ENCODE measurements around the gene OR10AD1. TPM values are rescaled to one million over a fixed set of nuclear protein-coding genes. Genes with fewer than 3 reads are reported as not detected.

OR10AD1 gene
- total RNA-seq, 1 experiment from 2014 or later: not detected

- H3K27me3 ChIP-seq (replicated peaks): peaks cover 12% of the 10 kb centered on the region
- H3K27ac ChIP-seq: peak overlapping the region; percentile 60
- peaks cover 4% of the 10 kb centered on the region for H3K36me3 ChIP-seq
- H3K4me3 ChIP-seq: peak overlapping the region; percentile 72
- peaks cover 22% of the 10 kb centered on the region for H3K4me1 ChIP-seq (replicated peaks)
- peak; percentile 81 to 96 for DNase-seq (ENCODE audit: low read depth in 1 of 2, low spot score in 2 of 2)
- peaks cover 6% of the 10 kb centered on the region for H3K9me3 ChIP-seq (replicated peaks)
Observed at GRCh38 chr12:48183876-48184548, 19.1 kb downstream of the OR10AD1 start.

- peak within 1 kb of the TSS; percentile 60 for H3K27ac ChIP-seq
- H3K4me3 ChIP-seq: peak within 1 kb of the TSS; percentile 72
- peak; percentile 100 for DNase-seq (ENCODE audit: low read depth in 1 of 2, low spot score in 2 of 2)
- H3K4me1 ChIP-seq (replicated peaks): peaks cover 22% of the 10 kb centered on the region
- H3K36me3 ChIP-seq: peaks cover 4% of the 10 kb centered on the region
- H3K9me3 ChIP-seq (replicated peaks): peaks cover 6% of the 10 kb centered on the region
- H3K27me3 ChIP-seq (replicated peaks): peaks cover 13% of the 10 kb centered on the region
Observed at GRCh38 chr12:48183091-48183875, 19.8 kb downstream of the OR10AD1 start, which contains the start of gene CCDC184. CCDC184 (plus strand) TSS chr12:48183644; CDS start chr12:48184123, 479 bp downstream.

DNA sequence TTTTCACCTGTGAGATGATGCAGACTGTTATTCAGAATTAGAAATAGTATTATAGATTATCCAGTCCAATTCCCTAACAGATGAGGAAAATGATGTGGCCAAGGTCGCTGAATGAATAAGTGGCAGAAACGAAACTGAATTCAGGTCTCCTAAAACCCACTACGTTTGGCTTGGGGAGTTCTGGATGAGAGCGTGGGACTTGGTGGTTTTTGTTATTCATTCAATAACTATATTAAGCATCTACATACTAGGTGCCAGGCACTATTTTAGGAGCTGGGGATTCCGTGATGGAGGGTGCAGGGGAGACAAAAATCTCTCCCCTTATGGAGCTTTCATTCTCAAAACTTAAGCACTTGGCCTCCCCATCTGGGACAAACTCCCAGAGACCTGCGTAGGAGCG is 20.5 kb downstream of the OR10AD1 start:
- peaks cover 4% of the 10 kb centered on the region for H3K36me3 ChIP-seq
- H3K4me1 ChIP-seq (replicated peaks): peaks cover 22% of the 10 kb centered on the region
- DNase-seq (ENCODE audit: low read depth in 1 of 2, low spot score in 2 of 2): no peak
- H3K27me3 ChIP-seq (replicated peaks): peaks cover 19% of the 10 kb centered on the region
- H3K4me3 ChIP-seq: peak overlapping the region; percentile 72
- peaks cover 6% of the 10 kb centered on the region for H3K9me3 ChIP-seq (replicated peaks)
- peak overlapping the region; percentile 60; the same call in 1 of the 2 replicates for H3K27ac ChIP-seq

DNA sequence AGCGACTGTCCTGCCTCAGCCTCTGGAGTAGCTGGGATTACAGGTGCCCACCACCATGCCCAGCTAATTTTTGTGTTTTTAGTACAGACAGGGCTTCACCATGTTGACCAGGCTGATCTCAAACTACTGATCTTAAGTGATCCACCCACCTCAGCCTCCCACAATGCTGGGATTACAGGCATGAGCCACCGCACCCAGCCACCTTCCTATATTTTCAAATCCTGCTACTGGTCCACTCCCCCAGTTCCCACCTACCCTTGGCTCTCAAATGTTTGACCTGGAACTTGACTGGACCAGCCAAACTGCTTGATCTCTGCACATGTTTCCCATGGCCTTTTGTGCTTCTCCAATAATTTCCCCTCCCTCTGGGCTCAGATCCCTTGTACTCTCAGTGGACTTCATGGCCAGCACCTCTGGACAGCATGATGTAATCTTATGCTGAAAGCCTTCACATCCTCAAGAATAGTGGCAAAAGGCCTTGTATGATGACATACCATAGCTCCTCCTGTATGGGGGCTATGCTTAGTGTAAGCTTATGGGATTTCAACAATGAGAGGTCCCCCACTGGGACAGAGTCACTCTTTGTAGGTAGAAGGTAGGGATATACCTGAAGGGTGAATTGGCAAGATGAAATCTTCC is 22.1 kb downstream of the OR10AD1 start:
- Histone ChIP-seq H3K36me3 (peaks cover 4% of the 10 kb centered on the region), H3K27me3 (replicated peaks) (peaks cover 32% of the 10 kb centered on the region), H3K27ac (no peak overlapping the region), H3K4me3 (no peak overlapping the region), H3K4me1 (replicated peaks) (peaks cover 25% of the 10 kb centered on the region), H3K9me3 (replicated peaks) (peaks cover 6% of the 10 kb centered on the region)
- DNase-seq (ENCODE audit: low read depth in 1 of 2, low spot score in 2 of 2): peak in 1 of 2 experiments; percentile 78

GRCh38 chr12:48180424-48180823 is 22.7 kb downstream of the OR10AD1 start:
- Histone ChIP-seq H3K36me3 (peaks cover 4% of the 10 kb centered on the region), H3K27me3 (replicated peaks) (peaks cover 37% of the 10 kb centered on the region), H3K9me3 (replicated peaks) (peaks cover 6% of the 10 kb centered on the region), H3K27ac (no peak overlapping the region), H3K4me1 (replicated peaks) (peaks cover 29% of the 10 kb centered on the region), H3K4me3 (no peak overlapping the region)
- no peak for DNase-seq (ENCODE audit: low read depth in 1 of 2, low spot score in 2 of 2)

DNA sequence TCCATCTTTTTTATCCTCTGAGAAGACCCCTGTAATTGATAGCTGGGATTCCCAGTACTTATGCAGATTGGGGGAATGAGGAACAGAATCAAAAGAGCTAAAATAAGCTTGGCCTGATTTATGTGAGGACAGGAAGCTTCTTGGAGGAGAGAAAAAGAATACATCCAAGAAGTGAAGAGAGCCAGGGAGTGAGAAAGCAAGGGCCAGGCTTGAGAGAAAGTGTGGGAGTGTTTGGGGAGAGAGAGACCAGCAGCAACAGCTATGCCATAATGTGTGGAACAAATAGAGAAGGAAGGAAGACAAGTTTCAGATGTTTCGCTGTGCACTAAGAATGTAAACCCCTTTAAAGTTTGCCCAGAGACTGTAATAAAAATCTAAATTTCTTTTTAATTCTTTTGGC is 23.6 kb downstream of the OR10AD1 start:
- peak in 1 of 2 experiments; percentile 65 for DNase-seq (ENCODE audit: low read depth in 1 of 2, low spot score in 2 of 2)
- Histone ChIP-seq H3K27ac (no peak overlapping the region), H3K9me3 (replicated peaks) (peaks cover 6% of the 10 kb centered on the region), H3K27me3 (replicated peaks) (peaks cover 30% of the 10 kb centered on the region), H3K4me1 (replicated peaks) (peaks cover 27% of the 10 kb centered on the region), H3K36me3 (peaks cover 4% of the 10 kb centered on the region), H3K4me3 (no peak overlapping the region)

DNA sequence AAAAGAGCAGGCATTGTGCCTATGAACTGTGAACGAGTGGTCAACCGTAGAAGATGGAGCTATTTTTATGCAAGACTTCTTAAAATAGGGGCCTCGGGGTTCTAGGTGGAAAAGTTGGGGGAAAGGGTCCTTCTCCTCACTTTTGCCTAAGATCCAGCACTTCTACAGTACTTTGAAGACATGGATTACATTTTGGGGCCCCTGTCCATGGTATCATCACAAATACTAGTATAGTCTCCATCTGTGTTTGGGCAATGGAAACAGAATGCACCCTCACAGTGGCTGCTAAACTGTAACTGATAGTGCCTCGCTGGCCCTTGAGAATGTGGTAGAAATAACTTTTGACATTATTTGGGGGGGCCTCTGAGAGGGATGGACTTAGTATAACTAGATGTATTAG is 25.1 kb downstream of the OR10AD1 start:
- peak in 1 of 2 experiments; percentile 72 for DNase-seq (ENCODE audit: low read depth in 1 of 2, low spot score in 2 of 2)
- H3K27me3 ChIP-seq (replicated peaks): peaks cover 25% of the 10 kb centered on the region
- H3K9me3 ChIP-seq (replicated peaks): no peaks in the 10 kb centered on the region
- H3K27ac ChIP-seq: no peak overlapping the region
- H3K4me3 ChIP-seq: no peak overlapping the region
- H3K36me3 ChIP-seq: no peaks in the 10 kb centered on the region
- peaks cover 16% of the 10 kb centered on the region for H3K4me1 ChIP-seq (replicated peaks)

DNA sequence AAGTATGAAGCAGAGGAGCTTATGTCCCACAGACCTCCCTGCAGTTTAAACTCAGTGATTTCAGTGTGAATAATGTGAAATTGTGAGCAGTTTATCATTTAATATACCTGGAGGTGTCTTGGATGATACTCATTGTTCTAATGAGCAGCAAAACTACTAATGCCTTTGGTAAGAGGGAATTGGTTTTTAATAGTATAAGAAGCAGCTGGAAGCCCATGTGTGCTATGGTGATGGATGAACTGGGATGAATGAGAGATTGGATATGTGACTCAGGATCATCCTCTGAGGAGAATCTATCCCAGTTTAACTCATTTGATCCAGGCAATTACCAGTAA is 26.7 kb downstream of the OR10AD1 start:
- H3K4me1 ChIP-seq (replicated peaks): peaks cover 7% of the 10 kb centered on the region
- no peaks in the 10 kb centered on the region for H3K36me3 ChIP-seq
- peaks cover 25% of the 10 kb centered on the region for H3K27me3 ChIP-seq (replicated peaks)
- peak in 1 of 2 experiments; percentile 52 for DNase-seq (ENCODE audit: low read depth in 1 of 2, low spot score in 2 of 2)
- no peak overlapping the region for H3K27ac ChIP-seq
- no peak overlapping the region for H3K4me3 ChIP-seq
- no peaks in the 10 kb centered on the region for H3K9me3 ChIP-seq (replicated peaks)

DNA sequence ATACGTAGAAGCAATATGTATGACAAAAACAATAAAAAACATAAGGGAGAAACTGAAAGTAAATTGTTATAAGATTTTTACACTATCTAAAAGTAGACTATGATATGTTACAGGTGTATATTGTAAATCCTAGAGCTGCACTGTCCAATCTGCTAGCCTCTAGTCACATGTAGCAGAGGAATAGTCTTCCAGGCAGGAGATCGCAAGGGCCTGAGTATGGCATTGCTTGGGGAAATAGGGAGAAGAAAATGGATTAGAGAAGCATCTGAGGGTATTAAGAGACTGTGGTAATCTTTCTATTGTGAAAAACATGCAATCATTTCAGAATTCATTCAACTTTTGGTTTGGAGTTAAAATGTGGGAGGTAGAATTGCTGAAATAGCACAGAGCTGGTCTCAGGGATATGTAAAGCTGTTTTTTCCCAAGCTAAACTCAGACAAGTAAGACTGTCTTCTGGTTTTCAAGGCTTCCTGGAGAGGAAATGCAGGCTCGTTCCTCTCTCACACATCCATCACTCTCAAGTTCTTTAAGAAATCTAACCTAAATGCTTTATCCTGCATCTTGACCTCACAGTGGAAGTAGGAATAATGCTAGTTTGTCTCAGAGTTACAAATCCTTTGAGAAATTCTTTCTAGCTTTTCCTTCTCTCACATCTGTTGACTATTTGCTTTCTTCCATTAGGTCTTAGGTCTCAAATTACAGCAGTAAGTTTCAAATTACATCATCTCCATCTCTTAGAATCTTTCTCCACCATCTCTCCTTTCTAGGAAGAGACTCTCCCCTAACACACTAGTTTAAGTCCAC is 27.3 kb downstream of the OR10AD1 start:
- H3K4me3 ChIP-seq: no peak overlapping the region
- DNase-seq (ENCODE audit: low read depth in 1 of 2, low spot score in 2 of 2): peak in 1 of 2 experiments; percentile 63
- H3K27me3 ChIP-seq (replicated peaks): peaks cover 25% of the 10 kb centered on the region
- no peak overlapping the region for H3K27ac ChIP-seq
- H3K36me3 ChIP-seq: no peaks in the 10 kb centered on the region
- no peaks in the 10 kb centered on the region for H3K9me3 ChIP-seq (replicated peaks)
- H3K4me1 ChIP-seq (replicated peaks): peaks cover 7% of the 10 kb centered on the region

GRCh38 chr12:48169011-48169410 is 34.1 kb downstream of the OR10AD1 start:
- Histone ChIP-seq H3K27me3 (replicated peaks) (no peaks in the 10 kb centered on the region), H3K4me1 (replicated peaks) (no peaks in the 10 kb centered on the region), H3K4me3 (no peak overlapping the region), H3K9me3 (replicated peaks) (0 out of 2 replicates have a peak, but pooled peaks cover 3% of the 10 kb centered on the region), H3K36me3 (no peaks in the 10 kb centered on the region), H3K27ac (no peak overlapping the region)
- DNase-seq (ENCODE audit: low read depth in 1 of 2, low spot score in 2 of 2): peak in 1 of 2 experiments; percentile 86

DNA sequence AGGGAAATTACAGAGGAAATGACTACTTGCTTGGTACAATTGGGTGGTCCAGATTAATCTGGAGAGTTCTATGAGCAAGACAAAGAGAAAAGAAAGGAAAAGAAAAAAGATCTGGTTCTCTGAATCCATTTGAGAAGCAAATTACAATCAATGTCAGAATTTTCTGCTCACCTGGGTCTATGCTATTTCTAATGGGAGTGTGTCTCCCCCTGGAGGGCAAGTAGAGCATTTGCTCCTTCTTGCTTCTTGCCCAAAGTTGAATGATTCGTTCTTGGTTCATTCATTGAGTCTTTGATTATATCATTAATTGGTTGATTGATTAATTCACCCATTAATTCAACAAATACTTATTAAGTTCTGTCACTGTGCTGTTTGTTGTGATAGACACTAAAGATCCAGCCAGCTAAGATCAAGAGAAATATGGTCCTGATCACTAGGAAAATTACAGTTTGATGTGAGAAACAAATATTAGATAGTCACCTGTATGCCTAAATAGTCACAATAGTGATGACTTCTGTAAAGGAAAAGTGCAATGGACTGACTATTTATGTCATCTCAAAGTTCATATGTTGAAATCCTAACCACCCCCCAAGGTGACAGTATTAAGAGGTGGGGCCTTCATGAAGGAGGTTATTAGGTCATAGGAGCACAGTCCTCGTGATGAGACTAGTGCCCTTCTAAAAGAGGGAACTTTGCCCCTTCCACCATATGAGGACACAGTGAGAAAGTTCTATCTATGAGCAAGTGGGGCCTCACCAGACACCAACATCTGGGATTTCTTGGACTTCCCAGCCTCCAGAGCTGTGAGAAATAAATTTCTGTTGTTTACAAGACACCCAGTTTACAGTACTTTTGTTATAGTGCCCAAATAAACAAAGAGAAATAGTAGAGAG is 37.8 kb downstream of the OR10AD1 start:
- H3K4me3 ChIP-seq: no peak overlapping the region
- H3K27ac ChIP-seq: no peak overlapping the region
- 0 out of 2 replicates have a peak, but pooled peaks cover 3% of the 10 kb centered on the region for H3K9me3 ChIP-seq (replicated peaks)
- peak; percentile 96 to 97 for DNase-seq (ENCODE audit: low read depth in 1 of 2, low spot score in 2 of 2)
- H3K4me1 ChIP-seq (replicated peaks): no peaks in the 10 kb centered on the region
- no peaks in the 10 kb centered on the region for H3K27me3 ChIP-seq (replicated peaks)
- H3K36me3 ChIP-seq: no peaks in the 10 kb centered on the region

- DNase-seq (ENCODE audit: low read depth in 1 of 2, low spot score in 2 of 2): peak in 1 of 2 experiments; percentile 44
- H3K9me3 ChIP-seq (replicated peaks): 0 out of 2 replicates have a peak, but pooled peaks cover 3% of the 10 kb centered on the region
- H3K4me3 ChIP-seq: no peak overlapping the region
- no peaks in the 10 kb centered on the region for H3K27me3 ChIP-seq (replicated peaks)
- no peaks in the 10 kb centered on the region for H3K36me3 ChIP-seq
- no peak overlapping the region for H3K27ac ChIP-seq
- H3K4me1 ChIP-seq (replicated peaks): no peaks in the 10 kb centered on the region
Observed at GRCh38 chr12:48164451-48164850, 38.6 kb downstream of the OR10AD1 start.
